ENCODE measurements around the gene HSPA5. TPM values are rescaled to one million over a fixed set of nuclear protein-coding genes. Genes with fewer than 3 reads are reported as not detected.
A peak's percentile ranks its signal among the peaks of the same experiment; 100 is the strongest.

HSPA5 gene
- polyA plus RNA-seq, 2 of the 4 experiments (the other 2 are of a cell fraction): 227 to 557 TPM

DNA sequence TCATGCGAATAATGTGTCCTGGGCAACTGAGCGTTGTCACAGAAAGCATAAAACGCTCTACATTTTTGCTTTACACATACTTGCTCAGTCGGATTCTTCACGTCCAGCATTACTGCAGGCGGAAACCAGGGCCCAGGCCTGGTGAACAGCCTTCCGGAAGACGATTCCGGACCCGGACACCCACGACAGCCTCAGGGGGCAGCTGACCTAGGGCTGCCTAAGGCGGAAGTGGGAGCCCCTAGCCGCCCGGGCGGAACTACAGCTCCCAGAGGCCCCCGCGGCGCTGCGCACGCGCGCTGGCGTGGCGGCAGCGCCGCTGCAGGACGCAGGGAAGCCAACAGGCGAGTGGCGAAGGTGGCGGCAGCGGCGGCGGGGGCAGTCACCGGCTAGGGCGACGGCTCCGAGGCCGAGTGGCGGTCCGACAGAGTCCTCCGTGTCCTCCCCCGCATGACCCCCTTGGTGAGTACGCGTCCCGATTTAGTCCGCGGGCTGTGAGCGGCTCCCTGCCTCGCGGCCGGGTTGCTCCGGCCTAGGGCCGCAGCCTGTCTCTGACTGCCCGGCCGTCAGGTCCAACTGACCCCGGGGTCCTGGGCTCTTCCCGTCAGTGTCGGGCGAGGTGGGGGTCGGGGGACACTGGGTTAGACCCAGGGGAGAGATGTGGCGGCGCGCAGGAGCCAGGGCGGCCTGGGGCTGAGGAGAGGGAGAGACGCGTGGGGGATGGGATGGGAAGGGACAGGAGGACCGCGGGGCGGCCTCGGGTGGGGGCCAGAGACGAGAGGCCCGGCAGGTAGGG is 20.6 kb upstream of the HSPA5 start, which contains the start of gene GAPVD1 (continued):
- TF ChIP-seq ATOH8 (CRISPR knock-in tag; IDR thresholded peaks at IDR 0.05; ENCODE audit: low read depth) (no peak), JUN (IDR thresholded peaks at IDR 0.05) (peak in 1 of 2 experiments; percentile 71; a peak in 1 of 5 replicates), MAFK (IDR thresholded peaks at IDR 0.05; ENCODE audit: partially characterized antibody) (no peak), RFX5 (IDR thresholded peaks at IDR 0.05) (no peak), FOSL2 (IDR thresholded peaks at IDR 0.05) (no peak), FOSL2 (CRISPR knock-in tag; IDR thresholded peaks at IDR 0.05) (no peak), CHD2 (IDR thresholded peaks at IDR 0.05; ENCODE audit: low read length, partially characterized antibody) (no peak), KDM5A (IDR thresholded peaks at IDR 0.05) (no peak), REST (IDR thresholded peaks at IDR 0.05) (no peak), EHMT2 (IDR thresholded peaks at IDR 0.05; ENCODE audit: low read depth) (no peak), RCOR1 (IDR thresholded peaks at IDR 0.05; ENCODE audit: low read depth, low read length) (no peak), CEBPB (IDR thresholded peaks at IDR 0.05) (no peak), ESRRA (IDR thresholded peaks at IDR 0.05; ENCODE audit: borderline replicate concordance, low read length) (no peak), MAZ (IDR thresholded peaks at IDR 0.05; ENCODE audit: borderline replicate concordance, low read depth, low read length) (no peak), FOXS1 (CRISPR knock-in tag; IDR thresholded peaks at IDR 0.05) (no peak), NFE2L2 (conservative IDR thresholded peaks at IDR 0.05; ENCODE audit: low read length) (no peak), HOXA7 (CRISPR knock-in tag; IDR thresholded peaks at IDR 0.05) (no peak), EHF (CRISPR knock-in tag; IDR thresholded peaks at IDR 0.05) (no peak), GATA3 (IDR thresholded peaks at IDR 0.05; ENCODE audit: borderline replicate concordance) (peak; percentile 39; the same call in 1 of the 2 replicates), HEYL (CRISPR knock-in tag; IDR thresholded peaks at IDR 0.05) (no peak), ELK1 (IDR thresholded peaks at IDR 0.05; ENCODE audit: low read depth, low read length) (no peak), HDAC2 (IDR thresholded peaks at IDR 0.05) (no peak), POLR2AphosphoS2 (conservative IDR thresholded peaks at IDR 0.05; ENCODE audit: low read length) (no peak), HOXB5 (CRISPR knock-in tag; IDR thresholded peaks at IDR 0.05) (no peak), TFCP2L1 (CRISPR knock-in tag; IDR thresholded peaks at IDR 0.05) (no peak), SREBF2 (IDR thresholded peaks at IDR 0.05) (no peak), RAD21 (conservative IDR thresholded peaks at IDR 0.05 in 1 of 2, IDR thresholded peaks at IDR 0.05 in 1 of 2) (no peak), KDM1A (IDR thresholded peaks at IDR 0.05; ENCODE audit: low read depth) (no peak), NR3C1 (IDR thresholded peaks at IDR 0.05) (no peak)
- TF ChIP-seq, protein P1, sequence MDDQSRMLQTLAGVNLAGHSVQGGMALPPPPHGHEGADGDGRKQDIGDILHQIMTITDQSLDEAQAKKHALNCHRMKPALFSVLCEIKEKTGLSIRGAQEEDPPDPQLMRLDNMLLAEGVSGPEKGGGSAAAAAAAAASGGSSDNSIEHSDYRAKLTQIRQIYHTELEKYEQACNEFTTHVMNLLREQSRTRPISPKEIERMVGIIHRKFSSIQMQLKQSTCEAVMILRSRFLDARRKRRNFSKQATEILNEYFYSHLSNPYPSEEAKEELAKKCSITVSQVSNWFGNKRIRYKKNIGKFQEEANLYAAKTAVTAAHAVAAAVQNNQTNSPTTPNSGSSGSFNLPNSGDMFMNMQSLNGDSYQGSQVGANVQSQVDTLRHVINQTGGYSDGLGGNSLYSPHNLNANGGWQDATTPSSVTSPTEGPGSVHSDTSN (IDR thresholded peaks at IDR 0.05): no peak; the same call in 1 of the 2 replicates
- TF ChIP-seq, protein P2, sequence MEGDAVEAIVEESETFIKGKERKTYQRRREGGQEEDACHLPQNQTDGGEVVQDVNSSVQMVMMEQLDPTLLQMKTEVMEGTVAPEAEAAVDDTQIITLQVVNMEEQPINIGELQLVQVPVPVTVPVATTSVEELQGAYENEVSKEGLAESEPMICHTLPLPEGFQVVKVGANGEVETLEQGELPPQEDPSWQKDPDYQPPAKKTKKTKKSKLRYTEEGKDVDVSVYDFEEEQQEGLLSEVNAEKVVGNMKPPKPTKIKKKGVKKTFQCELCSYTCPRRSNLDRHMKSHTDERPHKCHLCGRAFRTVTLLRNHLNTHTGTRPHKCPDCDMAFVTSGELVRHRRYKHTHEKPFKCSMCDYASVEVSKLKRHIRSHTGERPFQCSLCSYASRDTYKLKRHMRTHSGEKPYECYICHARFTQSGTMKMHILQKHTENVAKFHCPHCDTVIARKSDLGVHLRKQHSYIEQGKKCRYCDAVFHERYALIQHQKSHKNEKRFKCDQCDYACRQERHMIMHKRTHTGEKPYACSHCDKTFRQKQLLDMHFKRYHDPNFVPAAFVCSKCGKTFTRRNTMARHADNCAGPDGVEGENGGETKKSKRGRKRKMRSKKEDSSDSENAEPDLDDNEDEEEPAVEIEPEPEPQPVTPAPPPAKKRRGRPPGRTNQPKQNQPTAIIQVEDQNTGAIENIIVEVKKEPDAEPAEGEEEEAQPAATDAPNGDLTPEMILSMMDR (IDR thresholded peaks at IDR 0.05): peak; percentile 30
- TF ChIP-seq, protein P3, sequence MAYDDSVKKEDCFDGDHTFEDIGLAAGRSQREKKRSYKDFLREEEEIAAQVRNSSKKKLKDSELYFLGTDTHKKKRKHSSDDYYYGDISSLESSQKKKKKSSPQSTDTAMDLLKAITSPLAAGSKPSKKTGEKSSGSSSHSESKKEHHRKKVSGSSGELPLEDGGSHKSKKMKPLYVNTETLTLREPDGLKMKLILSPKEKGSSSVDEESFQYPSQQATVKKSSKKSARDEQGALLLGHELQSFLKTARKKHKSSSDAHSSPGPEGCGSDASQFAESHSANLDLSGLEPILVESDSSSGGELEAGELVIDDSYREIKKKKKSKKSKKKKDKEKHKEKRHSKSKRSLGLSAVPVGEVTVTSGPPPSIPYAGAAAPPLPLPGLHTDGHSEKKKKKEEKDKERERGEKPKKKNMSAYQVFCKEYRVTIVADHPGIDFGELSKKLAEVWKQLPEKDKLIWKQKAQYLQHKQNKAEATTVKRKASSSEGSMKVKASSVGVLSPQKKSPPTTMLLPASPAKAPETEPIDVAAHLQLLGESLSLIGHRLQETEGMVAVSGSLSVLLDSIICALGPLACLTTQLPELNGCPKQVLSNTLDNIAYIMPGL (CRISPR knock-in tag; IDR thresholded peaks at IDR 0.05; ENCODE audit: borderline replicate concordance): no peak
- TF ChIP-seq, protein P4, sequence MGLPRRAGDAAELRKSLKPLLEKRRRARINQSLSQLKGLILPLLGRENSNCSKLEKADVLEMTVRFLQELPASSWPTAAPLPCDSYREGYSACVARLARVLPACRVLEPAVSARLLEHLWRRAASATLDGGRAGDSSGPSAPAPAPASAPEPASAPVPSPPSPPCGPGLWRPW (IDR thresholded peaks at IDR 0.05): no peak

All from A549 (cell line).